GM21619 (cell line): ENCODE data around the gene PLXNB2.
"Not testable (repeated sequence)": the region's sequence is repeated elsewhere in the genome, so short reads cannot be mapped to it uniquely, and the experiment has no call there.

Experiments
- ATAC-seq: cut with Tn5 transposase; IDR thresholded peaks from one replicate; pipeline ENCODE4 v1.9.1; 2021; ENCODE audit not compliant: unreplicated experiment

The PLXNB2 gene

GRCh38 chr22:50306753-50307749 is at the start of gene PLXNB2:
Gene PLXNB2 (minus strand): TSS chr22:50307646. CDS start chr22:50290584, 17,062 bp downstream.
- no peak for ATAC-seq

- no peak for ATAC-seq
Measured at GRCh38 chr22:50357222-50357621, 49.8 kb upstream of the PLXNB2 start.

GRCh38 chr22:50356186-50356585 is 48.7 kb upstream of the PLXNB2 start:
- no peak for ATAC-seq

GRCh38 chr22:50348058-50348457 is 40.6 kb upstream of the PLXNB2 start:
- no peak for ATAC-seq

GRCh38 chr22:50347157-50347556 is 39.7 kb upstream of the PLXNB2 start:
- ATAC-seq = no peak

- no peak for ATAC-seq
Measured at GRCh38 chr22:50346470-50346869, 39.0 kb upstream of the PLXNB2 start.

- ATAC-seq = no peak
Measured at GRCh38 chr22:50343541-50343935, 36.1 kb upstream of the PLXNB2 start.

- peak; percentile 51 for ATAC-seq
Measured at GRCh38 chr22:50342651-50343540, 35.5 kb upstream of the PLXNB2 start, which contains the start of gene PPP6R2. Gene PPP6R2 (plus strand): TSS chr22:50343327. CDS start chr22:50393909, 50,582 bp downstream.

- no peak for ATAC-seq
Measured at GRCh38 chr22:50341977-50342650, 34.7 kb upstream of the PLXNB2 start.

- no peak for ATAC-seq
Measured at GRCh38 chr22:50339945-50340879, 32.8 kb upstream of the PLXNB2 start.

GRCh38 chr22:50338860-50339462 is 31.5 kb upstream of the PLXNB2 start:
- ATAC-seq = no peak

GRCh38 chr22:50338042-50338573 is 30.7 kb upstream of the PLXNB2 start:
- no peak for ATAC-seq

GRCh38 chr22:50337262-50338041 is 30.0 kb upstream of the PLXNB2 start:
- ATAC-seq = no peak

GRCh38 chr22:50334433-50334832 is 27.0 kb upstream of the PLXNB2 start:
- ATAC-seq = not testable (repeated sequence)

- ATAC-seq = no peak
Measured at GRCh38 chr22:50329236-50329635, 21.8 kb upstream of the PLXNB2 start.

GRCh38 chr22:50327711-50328019 is 20.2 kb upstream of the PLXNB2 start:
- no peak for ATAC-seq

GRCh38 chr22:50326956-50327710 is 19.7 kb upstream of the PLXNB2 start, which contains the start of gene DENND6B:
Gene DENND6B (minus strand): TSS chr22:50327012. CDS start chr22:50326988, 24 bp downstream.
- ATAC-seq = peak; percentile 69
